GM23338 (cell line): Measurements from ENCODE around the gene FN1. TPM values are rescaled to one million over a fixed set of nuclear protein-coding genes. Genes with fewer than 3 reads are reported as not detected.

Source experiments
- ATAC-seq: fragments of 200-7000 bp; cut with Tn5 transposase; 3 replicates; pipeline ENCODE4 v1.9.1; 2020
- DNase-seq: peaks from one replicate; pipeline ENCODE4 v3.0.0-alpha.2; 2015; ENCODE audit warnings: low spot score
- H2AFZ ChIP-seq: fragments of 200-600 bp; sonication (generic); 2 replicates; pipeline ENCODE4 v1.8.0; 2016; ENCODE audit warnings: antibody characterized with exemption, mild to moderate bottlenecking, moderate library complexity
- H3F3A ChIP-seq: fragments of 200-600 bp; sonication (generic); replicated peaks from 2 replicates; pipeline ENCODE4 v1.8.0; 2017; ENCODE audit warnings: antibody characterized with exemption, mixed run types, low read depth
- H3K27ac ChIP-seq: fragments of 200-600 bp; sonication (generic); 2 replicates; pipeline ENCODE4 v1.6.1; 2016; ENCODE audit warnings: low read depth
- H3K27me3 ChIP-seq: fragments of 200-600 bp; sonication (generic); 2 replicates; pipeline ENCODE4 v1.8.0; 2016; ENCODE audit warnings: mild to moderate bottlenecking, mixed run types, moderate library complexity; ENCODE audit not compliant: insufficient read depth
- H3K36me3 ChIP-seq: fragments of 200-600 bp; sonication (generic); 2 replicates; pipeline ENCODE4 v1.8.0; 2016; ENCODE audit warnings: mild to moderate bottlenecking; ENCODE audit not compliant: insufficient read depth
- H3K4me1 ChIP-seq: fragments of 200-600 bp; sonication (generic); 2 replicates; pipeline ENCODE4 v1.8.0; 2016; ENCODE audit warnings: mild to moderate bottlenecking, moderate library complexity; ENCODE audit not compliant: insufficient read depth
- H3K4me2 ChIP-seq: fragments of 200-600 bp; sonication (generic); 2 replicates; pipeline ENCODE4 v1.7.1; 2017; ENCODE audit warnings: mixed run types
- H3K4me3 ChIP-seq: fragments of 200-600 bp; sonication (generic); 2 replicates; pipeline ENCODE4 v1.6.1; 2016; ENCODE audit warnings: mixed run types
- H3K79me2 ChIP-seq: fragments of 200-600 bp; sonication (generic); replicated peaks from 2 replicates; pipeline ENCODE4 v1.8.0; 2017; ENCODE audit warnings: mild to moderate bottlenecking; ENCODE audit not compliant: insufficient read depth
- H3K9me2 ChIP-seq: fragments of 200-600 bp; sonication (generic); 2 replicates; pipeline ENCODE4 v1.8.0; 2017; ENCODE audit not compliant: insufficient read depth
- H4K20me1 ChIP-seq: fragments of 200-600 bp; sonication (generic); replicated peaks from 2 replicates; pipeline ENCODE4 v1.8.0; 2017; ENCODE audit warnings: mild to moderate bottlenecking; ENCODE audit not compliant: insufficient read depth
- H3K27ac Mint-ChIP-seq: 2 replicates; pipeline ENCODE4 v1.8.0; 2020; ENCODE audit warnings: inconsistent platforms, mild to moderate bottlenecking, moderate library complexity, mixed read lengths
- H3K27me3 Mint-ChIP-seq: 3 replicates; pipeline ENCODE4 v1.8.0; 2022; ENCODE audit warnings: low read depth, mild to moderate bottlenecking, moderate library complexity, mixed read lengths, inconsistent platforms; ENCODE audit not compliant: insufficient read depth, poor library complexity
- H3K36me3 Mint-ChIP-seq: 3 replicates; pipeline ENCODE4 v1.8.0; 2021; ENCODE audit warnings: low read depth, mild to moderate bottlenecking, inconsistent platforms, moderate library complexity, mixed read lengths
- H3K4me1 Mint-ChIP-seq: 3 replicates; pipeline ENCODE4 v1.8.0; 2020; ENCODE audit warnings: mild to moderate bottlenecking, inconsistent platforms, mixed read lengths
- H3K4me3 Mint-ChIP-seq: 3 replicates; pipeline ENCODE4 v1.8.0; 2021; ENCODE audit warnings: moderate library complexity, mild to moderate bottlenecking, inconsistent platforms, mixed read lengths
- H3K9me3 Mint-ChIP-seq: 3 replicates; pipeline ENCODE4 v1.8.0; 2020; ENCODE audit warnings: moderate library complexity, mild to moderate bottlenecking, inconsistent platforms, mixed read lengths
- CREB1 ChIP-seq: fragments of 250-450 bp; sonication (Bioruptor Pico); IDR thresholded peaks from 2 replicates; pipeline ENCODE4 v1.5.0; 2020; ENCODE audit warnings: low read depth, mild to moderate bottlenecking, moderate library complexity
- EZH2 ChIP-seq: fragments of 200-600 bp; sonication (generic); IDR thresholded peaks from one replicate; pipeline ENCODE4 v1.8.0; 2017; ENCODE audit warnings: antibody characterized with exemption, mild to moderate bottlenecking, low read depth; ENCODE audit not compliant: unreplicated experiment
- EZH2phosphoT487 ChIP-seq: fragments of 200-600 bp; sonication (generic); IDR thresholded peaks from one replicate; pipeline ENCODE4 v1.8.1; 2018; ENCODE audit warnings: antibody characterized with exemption; ENCODE audit not compliant: unreplicated experiment
- JUNB ChIP-seq: IDR thresholded peaks from one replicate; pipeline ENCODE4 v1.6.1; 2016; ENCODE audit warnings: antibody characterized with exemption; ENCODE audit not compliant: unreplicated experiment
- NANOG ChIP-seq: IDR thresholded peaks from 2 replicates; pipeline ENCODE4 v1.6.1; 2016; ENCODE audit warnings: antibody characterized with exemption, borderline replicate concordance
- POLR2AphosphoS5 ChIP-seq: IDR thresholded peaks from 2 replicates; pipeline ENCODE4 v1.6.1; 2016; ENCODE audit warnings: antibody characterized with exemption, low read depth
- STAT1 ChIP-seq: IDR thresholded peaks from one replicate; pipeline ENCODE4 v1.6.1; 2016; ENCODE audit warnings: antibody characterized with exemption; ENCODE audit not compliant: unreplicated experiment
- ZNF114 ChIP-seq: fragments of 250-450 bp; sonication (Bioruptor Pico); IDR thresholded peaks from 2 replicates; pipeline ENCODE4 v1.5.0; 2020; ENCODE audit warnings: mild to moderate bottlenecking, moderate library complexity
- ZNF331 ChIP-seq: fragments of 250-450 bp; sonication (Bioruptor Pico); IDR thresholded peaks from 2 replicates; pipeline ENCODE4 v1.5.0; 2020; ENCODE audit warnings: low read depth, mild to moderate bottlenecking, moderate library complexity
- polyA plus RNA-seq: library from polyadenylated mRNA; unstranded; fragments of >200 nt; fragmentation: Nextera tagmentation; extraction: Ambion mirVana; gene quantifications from 2 replicates; pipeline ENCODE4 v1.2.1, GENCODE V29; 2016
- total RNA-seq: library from RNA; depleted of rRNA; stranded (reverse); fragments of >200 nt; shearing (Covaris generic); gene quantifications from 2 replicates; pipeline ENCODE4 v1.2.3, GENCODE V29; 2014
- TF ChIP-seq, protein P1 (sequence below), 2 experiments: fragments of 200-600 bp in 1 of 2; sonication (generic) in 1 of 2; conservative IDR thresholded peaks; 2 replicates each; pipeline versions ENCODE4 v1.5.1 to v1.6.1; 2016 to 2017; ENCODE audit warnings: antibody characterized with exemption in 2 of 2, low read depth in 2 of 2, mild to moderate bottlenecking in 2 of 2, moderate library complexity in 1 of 2
- TF ChIP-seq, protein P2 (sequence below): IDR thresholded peaks from 2 replicates; pipeline ENCODE4 v1.6.1; 2016; ENCODE audit warnings: antibody characterized with exemption
- TF ChIP-seq, protein P3 (sequence below): fragments of 250-450 bp; sonication (Bioruptor Pico); IDR thresholded peaks from 2 replicates; pipeline ENCODE4 v1.5.0; 2020; ENCODE audit warnings: mild to moderate bottlenecking, moderate library complexity
- TF ChIP-seq, protein P4 (sequence below): IDR thresholded peaks from one replicate; pipeline ENCODE4 v1.6.1; 2018; ENCODE audit warnings: antibody characterized with exemption; ENCODE audit not compliant: unreplicated experiment

Gene FN1
- total and polyA plus RNA-seq, 2 experiments from 2014 or later: 79.6 to 255 TPM

DNA sequence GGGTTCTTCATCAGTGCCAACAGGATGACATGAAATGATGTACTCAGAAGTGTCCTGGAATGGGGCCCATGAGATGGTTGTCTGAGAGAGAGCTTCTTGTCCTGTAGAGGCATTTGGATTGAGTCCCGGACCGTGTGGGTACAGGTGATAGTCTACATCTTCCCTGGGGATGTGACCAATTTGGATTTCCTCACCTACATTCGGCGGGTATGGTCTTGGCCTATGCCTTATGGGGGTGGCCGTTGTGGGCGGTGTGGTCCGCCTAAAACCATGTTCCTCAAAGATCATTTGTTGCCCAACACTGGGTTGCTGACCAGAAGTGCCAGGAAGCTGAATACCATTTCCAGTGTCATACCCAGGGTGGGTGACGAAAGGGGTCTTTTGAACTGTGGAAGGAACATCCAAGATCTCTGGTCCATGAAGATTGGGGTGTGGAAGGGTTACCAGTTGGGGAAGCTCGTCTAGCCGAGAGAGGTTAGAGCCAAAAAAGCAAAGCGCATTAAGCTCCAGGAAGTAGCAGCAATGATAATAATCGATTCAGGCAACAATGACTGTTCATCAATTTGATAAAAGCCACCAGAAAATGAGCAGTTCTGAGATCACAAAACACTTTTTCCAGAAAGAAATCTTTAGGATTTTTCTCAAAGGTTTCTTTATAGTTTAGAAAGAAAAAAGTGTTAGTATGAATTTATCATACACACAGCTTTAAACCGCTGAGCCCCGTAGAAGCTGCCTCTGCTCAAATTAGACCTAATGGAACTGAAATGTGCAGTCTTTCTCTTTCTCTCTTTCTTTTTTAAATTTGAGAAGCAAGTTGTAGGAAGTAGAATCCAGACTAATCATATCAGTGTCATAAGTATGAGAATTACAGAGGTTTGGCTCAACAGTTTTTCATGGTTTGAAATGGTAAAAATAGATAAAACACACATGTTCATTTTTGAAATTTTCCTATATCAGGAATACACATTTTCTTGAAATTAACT is 63.7 kb downstream of the FN1 start:
- Mint-ChIP-seq H3K9me3 (no peaks in the 10 kb centered on the region), H3K36me3 (peaks cover 59% of the 10 kb centered on the region), H3K4me1 (peaks cover 6% of the 10 kb centered on the region; the same call in 2 of the 3 replicates), H3K27ac (no peak overlapping the region; the same call in 1 of the 2 replicates), H3K27me3 (no peaks in the 10 kb centered on the region), H3K4me3 (no peak overlapping the region)
- no peak overlapping the region for H3K4me2 ChIP-seq
- no peaks in the 10 kb centered on the region for H3K27me3 ChIP-seq
- ATAC-seq: no peak
- TF ChIP-seq, protein P1, sequence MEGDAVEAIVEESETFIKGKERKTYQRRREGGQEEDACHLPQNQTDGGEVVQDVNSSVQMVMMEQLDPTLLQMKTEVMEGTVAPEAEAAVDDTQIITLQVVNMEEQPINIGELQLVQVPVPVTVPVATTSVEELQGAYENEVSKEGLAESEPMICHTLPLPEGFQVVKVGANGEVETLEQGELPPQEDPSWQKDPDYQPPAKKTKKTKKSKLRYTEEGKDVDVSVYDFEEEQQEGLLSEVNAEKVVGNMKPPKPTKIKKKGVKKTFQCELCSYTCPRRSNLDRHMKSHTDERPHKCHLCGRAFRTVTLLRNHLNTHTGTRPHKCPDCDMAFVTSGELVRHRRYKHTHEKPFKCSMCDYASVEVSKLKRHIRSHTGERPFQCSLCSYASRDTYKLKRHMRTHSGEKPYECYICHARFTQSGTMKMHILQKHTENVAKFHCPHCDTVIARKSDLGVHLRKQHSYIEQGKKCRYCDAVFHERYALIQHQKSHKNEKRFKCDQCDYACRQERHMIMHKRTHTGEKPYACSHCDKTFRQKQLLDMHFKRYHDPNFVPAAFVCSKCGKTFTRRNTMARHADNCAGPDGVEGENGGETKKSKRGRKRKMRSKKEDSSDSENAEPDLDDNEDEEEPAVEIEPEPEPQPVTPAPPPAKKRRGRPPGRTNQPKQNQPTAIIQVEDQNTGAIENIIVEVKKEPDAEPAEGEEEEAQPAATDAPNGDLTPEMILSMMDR (conservative IDR thresholded peaks at IDR 0.05; ENCODE audit: low read depth in 2 of 2): no peak
- TF ChIP-seq STAT1 (no peak), POLR2AphosphoS5 (no peak), EZH2 (no peak), ZNF331 (no peak), JUNB (no peak), CREB1 (CRISPR knock-in tag) (no peak), EZH2phosphoT487 (no peak), NANOG (no peak), ZNF114 (CRISPR knock-in tag) (no peak)
- TF ChIP-seq, protein P2, sequence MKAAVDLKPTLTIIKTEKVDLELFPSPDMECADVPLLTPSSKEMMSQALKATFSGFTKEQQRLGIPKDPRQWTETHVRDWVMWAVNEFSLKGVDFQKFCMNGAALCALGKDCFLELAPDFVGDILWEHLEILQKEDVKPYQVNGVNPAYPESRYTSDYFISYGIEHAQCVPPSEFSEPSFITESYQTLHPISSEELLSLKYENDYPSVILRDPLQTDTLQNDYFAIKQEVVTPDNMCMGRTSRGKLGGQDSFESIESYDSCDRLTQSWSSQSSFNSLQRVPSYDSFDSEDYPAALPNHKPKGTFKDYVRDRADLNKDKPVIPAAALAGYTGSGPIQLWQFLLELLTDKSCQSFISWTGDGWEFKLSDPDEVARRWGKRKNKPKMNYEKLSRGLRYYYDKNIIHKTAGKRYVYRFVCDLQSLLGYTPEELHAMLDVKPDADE: no peak
- TF ChIP-seq, protein P3, sequence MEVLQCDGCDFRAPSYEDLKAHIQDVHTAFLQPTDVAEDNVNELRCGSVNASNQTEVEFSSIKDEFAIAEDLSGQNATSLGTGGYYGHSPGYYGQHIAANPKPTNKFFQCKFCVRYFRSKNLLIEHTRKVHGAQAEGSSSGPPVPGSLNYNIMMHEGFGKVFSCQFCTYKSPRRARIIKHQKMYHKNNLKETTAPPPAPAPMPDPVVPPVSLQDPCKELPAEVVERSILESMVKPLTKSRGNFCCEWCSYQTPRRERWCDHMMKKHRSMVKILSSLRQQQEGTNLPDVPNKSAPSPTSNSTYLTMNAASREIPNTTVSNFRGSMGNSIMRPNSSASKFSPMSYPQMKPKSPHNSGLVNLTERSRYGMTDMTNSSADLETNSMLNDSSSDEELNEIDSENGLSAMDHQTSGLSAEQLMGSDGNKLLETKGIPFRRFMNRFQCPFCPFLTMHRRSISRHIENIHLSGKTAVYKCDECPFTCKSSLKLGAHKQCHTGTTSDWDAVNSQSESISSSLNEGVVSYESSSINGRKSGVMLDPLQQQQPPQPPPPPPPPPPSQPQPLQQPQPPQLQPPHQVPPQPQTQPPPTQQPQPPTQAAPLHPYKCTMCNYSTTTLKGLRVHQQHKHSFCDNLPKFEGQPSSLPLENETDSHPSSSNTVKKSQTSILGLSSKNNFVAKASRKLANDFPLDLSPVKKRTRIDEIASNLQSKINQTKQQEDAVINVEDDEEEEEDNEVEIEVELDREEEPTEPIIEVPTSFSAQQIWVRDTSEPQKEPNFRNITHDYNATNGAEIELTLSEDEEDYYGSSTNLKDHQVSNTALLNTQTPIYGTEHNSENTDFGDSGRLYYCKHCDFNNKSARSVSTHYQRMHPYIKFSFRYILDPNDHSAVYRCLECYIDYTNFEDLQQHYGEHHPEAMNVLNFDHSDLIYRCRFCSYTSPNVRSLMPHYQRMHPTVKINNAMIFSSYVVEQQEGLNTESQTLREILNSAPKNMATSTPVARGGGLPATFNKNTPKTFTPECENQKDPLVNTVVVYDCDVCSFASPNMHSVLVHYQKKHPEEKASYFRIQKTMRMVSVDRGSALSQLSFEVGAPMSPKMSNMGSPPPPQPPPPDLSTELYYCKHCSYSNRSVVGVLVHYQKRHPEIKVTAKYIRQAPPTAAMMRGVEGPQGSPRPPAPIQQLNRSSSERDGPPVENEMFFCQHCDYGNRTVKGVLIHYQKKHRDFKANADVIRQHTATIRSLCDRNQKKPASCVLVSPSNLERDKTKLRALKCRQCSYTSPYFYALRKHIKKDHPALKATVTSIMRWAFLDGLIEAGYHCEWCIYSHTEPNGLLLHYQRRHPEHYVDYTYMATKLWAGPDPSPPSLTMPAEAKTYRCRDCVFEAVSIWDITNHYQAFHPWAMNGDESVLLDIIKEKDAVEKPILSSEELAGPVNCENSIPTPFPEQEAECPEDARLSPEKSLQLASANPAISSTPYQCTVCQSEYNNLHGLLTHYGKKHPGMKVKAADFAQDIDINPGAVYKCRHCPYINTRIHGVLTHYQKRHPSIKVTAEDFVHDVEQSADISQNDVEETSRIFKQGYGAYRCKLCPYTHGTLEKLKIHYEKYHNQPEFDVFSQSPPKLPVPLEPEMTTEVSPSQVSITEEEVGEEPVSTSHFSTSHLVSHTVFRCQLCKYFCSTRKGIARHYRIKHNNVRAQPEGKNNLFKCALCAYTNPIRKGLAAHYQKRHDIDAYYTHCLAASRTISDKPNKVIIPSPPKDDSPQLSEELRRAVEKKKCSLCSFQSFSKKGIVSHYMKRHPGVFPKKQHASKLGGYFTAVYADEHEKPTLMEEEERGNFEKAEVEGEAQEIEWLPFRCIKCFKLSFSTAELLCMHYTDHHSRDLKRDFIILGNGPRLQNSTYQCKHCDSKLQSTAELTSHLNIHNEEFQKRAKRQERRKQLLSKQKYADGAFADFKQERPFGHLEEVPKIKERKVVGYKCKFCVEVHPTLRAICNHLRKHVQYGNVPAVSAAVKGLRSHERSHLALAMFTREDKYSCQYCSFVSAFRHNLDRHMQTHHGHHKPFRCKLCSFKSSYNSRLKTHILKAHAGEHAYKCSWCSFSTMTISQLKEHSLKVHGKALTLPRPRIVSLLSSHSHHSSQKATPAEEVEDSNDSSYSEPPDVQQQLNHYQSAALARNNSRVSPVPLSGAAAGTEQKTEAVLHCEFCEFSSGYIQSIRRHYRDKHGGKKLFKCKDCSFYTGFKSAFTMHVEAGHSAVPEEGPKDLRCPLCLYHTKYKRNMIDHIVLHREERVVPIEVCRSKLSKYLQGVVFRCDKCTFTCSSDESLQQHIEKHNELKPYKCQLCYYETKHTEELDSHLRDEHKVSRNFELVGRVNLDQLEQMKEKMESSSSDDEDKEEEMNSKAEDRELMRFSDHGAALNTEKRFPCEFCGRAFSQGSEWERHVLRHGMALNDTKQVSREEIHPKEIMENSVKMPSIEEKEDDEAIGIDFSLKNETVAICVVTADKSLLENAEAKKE (CRISPR knock-in tag): no peak
- TF ChIP-seq, protein P4, sequence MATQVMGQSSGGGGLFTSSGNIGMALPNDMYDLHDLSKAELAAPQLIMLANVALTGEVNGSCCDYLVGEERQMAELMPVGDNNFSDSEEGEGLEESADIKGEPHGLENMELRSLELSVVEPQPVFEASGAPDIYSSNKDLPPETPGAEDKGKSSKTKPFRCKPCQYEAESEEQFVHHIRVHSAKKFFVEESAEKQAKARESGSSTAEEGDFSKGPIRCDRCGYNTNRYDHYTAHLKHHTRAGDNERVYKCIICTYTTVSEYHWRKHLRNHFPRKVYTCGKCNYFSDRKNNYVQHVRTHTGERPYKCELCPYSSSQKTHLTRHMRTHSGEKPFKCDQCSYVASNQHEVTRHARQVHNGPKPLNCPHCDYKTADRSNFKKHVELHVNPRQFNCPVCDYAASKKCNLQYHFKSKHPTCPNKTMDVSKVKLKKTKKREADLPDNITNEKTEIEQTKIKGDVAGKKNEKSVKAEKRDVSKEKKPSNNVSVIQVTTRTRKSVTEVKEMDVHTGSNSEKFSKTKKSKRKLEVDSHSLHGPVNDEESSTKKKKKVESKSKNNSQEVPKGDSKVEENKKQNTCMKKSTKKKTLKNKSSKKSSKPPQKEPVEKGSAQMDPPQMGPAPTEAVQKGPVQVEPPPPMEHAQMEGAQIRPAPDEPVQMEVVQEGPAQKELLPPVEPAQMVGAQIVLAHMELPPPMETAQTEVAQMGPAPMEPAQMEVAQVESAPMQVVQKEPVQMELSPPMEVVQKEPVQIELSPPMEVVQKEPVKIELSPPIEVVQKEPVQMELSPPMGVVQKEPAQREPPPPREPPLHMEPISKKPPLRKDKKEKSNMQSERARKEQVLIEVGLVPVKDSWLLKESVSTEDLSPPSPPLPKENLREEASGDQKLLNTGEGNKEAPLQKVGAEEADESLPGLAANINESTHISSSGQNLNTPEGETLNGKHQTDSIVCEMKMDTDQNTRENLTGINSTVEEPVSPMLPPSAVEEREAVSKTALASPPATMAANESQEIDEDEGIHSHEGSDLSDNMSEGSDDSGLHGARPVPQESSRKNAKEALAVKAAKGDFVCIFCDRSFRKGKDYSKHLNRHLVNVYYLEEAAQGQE: no peak
- H3K4me1 ChIP-seq: no peaks in the 10 kb centered on the region
- H2AFZ ChIP-seq: no peak overlapping the region
- no peak overlapping the region for H3K27ac ChIP-seq
- H3K79me2 ChIP-seq: no peaks in the 10 kb centered on the region
- peaks cover 54% of the 10 kb centered on the region for H3K36me3 ChIP-seq
- H3F3A ChIP-seq: no peaks in the 10 kb centered on the region
- DNase-seq: no peak
- H3K4me3 ChIP-seq: no peak overlapping the region
- no peaks in the 10 kb centered on the region; the same call in 1 of the 2 replicates for H3K9me2 ChIP-seq
- H4K20me1 ChIP-seq: no peaks in the 10 kb centered on the region
